Thyroid gland (tissue), 4 donors: ENCODE data around the gene ANKRD12.

Experiments used
- POLR2A ChIP-seq, 2 donors: fragments of 450-650 bp; IDR thresholded peaks; one replicate each; pipeline ENCODE4 v1.6.1; 2017; ENCODE audit warnings: antibody characterized with exemption in 2 of 2, mild to moderate bottlenecking in 2 of 2, moderate library complexity in 1 of 2
- TF ChIP-seq, protein P1 (sequence below), 6 experiments: fragments of 200-600 bp in 3 of 6; fragments of 450-650 bp in 3 of 6; sonication (generic) in 3 of 6; IDR thresholded peaks; one replicate each; pipeline ENCODE4 v1.5.1; 2016 to 2019; ENCODE audit warnings: antibody characterized with exemption in 6 of 6, mild to moderate bottlenecking in 2 of 6, inconsistent platforms in 1 of 6, moderate library complexity in 1 of 6

- TF ChIP-seq, protein P1, sequence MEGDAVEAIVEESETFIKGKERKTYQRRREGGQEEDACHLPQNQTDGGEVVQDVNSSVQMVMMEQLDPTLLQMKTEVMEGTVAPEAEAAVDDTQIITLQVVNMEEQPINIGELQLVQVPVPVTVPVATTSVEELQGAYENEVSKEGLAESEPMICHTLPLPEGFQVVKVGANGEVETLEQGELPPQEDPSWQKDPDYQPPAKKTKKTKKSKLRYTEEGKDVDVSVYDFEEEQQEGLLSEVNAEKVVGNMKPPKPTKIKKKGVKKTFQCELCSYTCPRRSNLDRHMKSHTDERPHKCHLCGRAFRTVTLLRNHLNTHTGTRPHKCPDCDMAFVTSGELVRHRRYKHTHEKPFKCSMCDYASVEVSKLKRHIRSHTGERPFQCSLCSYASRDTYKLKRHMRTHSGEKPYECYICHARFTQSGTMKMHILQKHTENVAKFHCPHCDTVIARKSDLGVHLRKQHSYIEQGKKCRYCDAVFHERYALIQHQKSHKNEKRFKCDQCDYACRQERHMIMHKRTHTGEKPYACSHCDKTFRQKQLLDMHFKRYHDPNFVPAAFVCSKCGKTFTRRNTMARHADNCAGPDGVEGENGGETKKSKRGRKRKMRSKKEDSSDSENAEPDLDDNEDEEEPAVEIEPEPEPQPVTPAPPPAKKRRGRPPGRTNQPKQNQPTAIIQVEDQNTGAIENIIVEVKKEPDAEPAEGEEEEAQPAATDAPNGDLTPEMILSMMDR (IDR thresholded peaks at IDR 0.05), result no peak
- TF ChIP-seq POLR2A (IDR thresholded peaks at IDR 0.05), result no peak
Observed at GRCh38 chr18:9204659-9205058, 68.1 kb downstream of the ANKRD12 start.
